Colon (tissue), 2 donors: ENCODE results near the gene PRKCE.
A peak's percentile ranks its signal among the peaks of the same experiment; 100 is the strongest.

Experiments
- FAIRE-seq: peaks from 2 replicates; lab custom pipeline; 2012; peaks lifted over from hg19 to GRCh38; lab: Jason Lieb, UNC
- donor health status: control.
- donor health status: control.

The PRKCE gene

DNA sequence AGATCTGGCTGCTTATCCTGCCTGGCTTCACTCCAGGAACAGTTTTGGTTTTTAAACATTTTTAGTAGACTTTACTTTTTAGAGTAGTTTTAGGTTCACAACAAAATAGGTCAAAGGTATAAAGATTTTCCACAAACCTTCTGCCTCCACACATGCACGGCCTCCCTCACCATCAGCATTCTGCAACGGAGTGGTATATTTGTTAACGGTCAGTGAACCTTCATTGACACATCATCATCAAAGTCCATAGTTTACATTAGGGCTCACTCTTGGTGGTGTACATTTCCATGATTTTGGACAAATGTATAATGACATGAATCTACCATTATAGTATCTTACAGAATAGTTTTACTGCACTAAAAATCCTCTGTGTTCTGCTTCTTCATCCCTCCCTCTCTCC, 342.6 kb downstream of the PRKCE start:
- no peak for FAIRE-seq

DNA sequence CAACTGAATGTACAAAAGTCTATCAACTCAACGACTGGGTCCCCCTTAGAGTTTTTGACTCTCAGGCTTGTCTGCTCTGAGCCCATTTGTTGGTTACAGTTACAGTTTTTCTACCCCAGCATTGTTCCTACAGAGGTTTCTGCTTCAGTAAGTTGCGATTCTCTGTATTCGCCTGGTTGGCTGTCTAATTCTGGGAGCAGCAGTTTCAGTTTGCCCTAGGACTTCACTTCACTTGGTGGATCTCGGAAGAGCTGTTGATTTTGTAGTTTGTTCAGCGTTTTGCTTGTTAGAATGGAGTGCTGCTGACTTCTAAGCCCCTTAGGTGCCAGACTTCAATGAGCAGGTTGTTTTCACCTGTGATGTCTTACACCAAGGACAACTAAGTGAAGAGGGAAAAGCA, 349.2 kb downstream of the PRKCE start:
- no peak for FAIRE-seq

DNA sequence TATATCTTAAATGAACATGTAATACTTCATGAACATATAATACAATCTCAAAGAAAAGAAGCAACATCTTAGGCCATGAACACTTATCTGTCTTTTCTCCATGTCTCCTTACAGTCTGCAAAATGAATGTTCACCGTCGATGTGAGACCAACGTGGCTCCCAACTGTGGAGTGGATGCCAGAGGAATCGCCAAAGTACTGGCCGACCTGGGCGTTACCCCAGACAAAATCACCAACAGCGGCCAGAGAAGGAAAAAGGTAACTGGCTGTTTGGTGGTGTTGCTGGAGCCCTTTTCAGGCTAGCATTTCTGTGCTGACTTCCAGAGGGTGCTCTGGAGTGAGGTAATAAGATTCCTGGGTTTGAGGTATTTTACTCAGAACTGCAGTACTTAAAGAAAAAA, 349.8 kb downstream of the PRKCE start:
- no peak for FAIRE-seq

DNA sequence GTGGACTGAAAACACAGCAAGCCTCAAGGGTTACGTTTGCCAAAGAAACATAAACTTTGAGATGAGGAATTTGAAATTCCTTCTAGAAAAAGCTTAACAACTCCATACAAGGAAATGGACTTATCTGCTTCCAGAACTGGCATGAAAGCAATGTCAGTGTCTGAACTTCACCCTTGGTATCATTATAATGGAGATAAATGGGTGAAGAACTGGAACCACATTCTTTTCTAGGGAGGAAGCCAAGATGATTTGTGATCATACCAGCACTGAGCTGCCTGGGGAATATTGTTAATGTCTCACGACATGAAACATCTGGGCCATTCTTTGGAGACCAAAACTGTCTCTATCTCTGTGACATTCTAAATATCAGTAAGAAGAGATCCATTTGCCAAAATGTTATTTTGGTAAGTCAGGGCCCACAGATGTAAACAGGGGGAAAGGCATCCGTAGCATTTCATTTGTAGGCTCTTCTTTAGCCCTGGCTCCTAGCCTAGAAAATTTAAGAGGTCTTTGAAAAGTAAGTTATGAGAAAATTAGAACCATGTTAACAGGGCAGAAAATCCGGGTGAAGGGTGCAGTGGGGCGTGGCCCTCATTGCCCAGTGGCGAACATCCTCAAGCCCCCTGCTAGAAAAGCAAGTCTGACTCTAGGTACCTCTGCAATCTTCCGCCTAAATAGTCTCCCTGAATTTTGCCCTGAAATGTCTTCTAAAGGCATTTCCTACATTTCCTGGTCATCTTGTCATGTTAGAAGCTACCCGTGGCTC, 350.4 kb downstream of the PRKCE start:
- FAIRE-seq: no peak

DNA sequence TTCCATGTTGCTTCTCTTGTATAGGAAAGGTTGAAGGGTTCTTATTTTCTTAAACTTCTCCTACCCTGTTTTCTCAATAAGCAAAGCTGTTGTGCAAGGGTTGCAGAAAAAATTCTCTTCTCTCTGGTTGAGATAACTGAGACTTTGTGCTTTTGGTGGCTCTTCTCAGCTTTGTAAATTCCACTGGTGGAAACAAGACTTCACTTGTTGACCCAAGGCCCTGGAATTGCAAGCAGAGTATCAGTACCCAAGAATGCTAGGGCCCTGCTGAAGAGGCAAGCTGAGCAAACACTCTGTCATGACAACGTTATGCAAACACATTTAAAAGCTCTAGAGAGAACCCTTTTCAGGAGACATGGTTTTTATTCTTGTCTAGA, 351.0 kb downstream of the PRKCE start:
- no peak for FAIRE-seq

DNA sequence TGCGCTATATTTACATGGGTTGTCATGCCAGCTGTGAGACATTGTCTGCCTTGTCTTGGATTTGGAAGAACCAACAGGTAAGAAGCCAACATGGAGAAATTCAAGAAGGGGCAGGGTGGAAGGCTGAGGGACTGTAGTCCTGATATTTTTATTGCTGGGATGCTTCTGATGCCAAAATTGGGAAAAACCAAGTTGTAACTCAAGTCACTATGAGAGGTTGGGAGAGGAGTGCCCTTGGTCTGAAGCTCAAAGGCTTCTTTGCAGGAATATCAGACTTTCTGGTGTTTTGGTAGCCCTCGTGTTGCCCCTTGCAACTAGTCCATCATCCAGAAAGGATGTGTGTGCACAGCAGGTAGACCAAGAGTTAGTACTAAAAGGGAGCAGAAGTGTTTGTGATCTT, 351.5 kb downstream of the PRKCE start:
- no peak for FAIRE-seq

DNA sequence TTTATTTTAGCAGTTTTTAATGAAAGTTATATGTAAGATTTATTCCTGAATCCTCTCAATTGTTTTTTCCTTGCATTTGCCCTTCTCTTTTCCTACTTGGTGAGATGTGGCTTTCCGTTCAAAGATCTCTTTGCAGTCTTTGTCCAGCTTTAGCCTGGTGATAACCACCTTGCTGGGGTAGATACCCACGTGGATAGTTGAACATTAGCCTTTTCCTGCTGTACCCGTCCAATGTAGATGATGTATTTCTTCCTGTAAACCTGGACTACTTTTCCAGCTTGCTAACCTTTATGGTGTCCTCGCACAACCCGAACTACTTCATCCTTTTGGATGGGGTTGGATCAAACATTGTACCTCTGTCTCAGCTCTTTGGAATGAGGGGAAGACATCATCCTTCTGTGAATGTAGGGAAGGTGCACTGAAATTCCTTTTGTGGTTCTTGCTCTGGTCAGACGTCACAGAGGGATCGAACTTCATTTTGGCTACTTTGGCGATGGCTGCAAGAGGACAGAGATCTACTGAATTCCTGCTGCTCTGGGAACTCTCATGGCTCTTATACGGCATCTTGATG, 352.5 kb downstream of the PRKCE start:
- FAIRE-seq: no peak

DNA sequence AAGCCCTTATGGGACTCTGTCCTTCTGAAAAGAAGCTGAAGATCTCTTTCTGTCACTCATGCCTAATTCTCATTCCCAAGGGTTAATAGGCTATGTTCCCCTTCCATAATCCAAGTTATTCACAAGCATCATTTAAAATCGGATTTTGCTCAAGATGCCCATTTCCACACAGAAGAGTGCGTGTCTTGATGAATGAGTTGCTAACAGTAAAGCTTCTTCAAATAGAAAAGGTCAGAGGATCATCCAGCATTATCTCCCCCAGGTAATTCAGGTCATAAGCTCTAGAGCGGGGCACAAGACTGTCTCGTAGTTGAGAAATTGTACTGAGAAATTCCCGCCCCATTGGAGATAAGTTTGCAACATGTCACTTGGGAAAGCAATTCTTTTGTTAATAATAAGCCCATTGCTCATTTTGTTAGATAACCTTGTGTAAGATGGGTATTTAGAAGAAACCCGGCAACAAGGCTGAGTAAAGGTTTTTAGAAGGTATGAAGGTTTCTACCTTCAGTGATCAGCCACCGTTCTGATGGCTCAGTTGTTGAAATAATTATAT, 355.1 kb downstream of the PRKCE start:
- no peak for FAIRE-seq

DNA sequence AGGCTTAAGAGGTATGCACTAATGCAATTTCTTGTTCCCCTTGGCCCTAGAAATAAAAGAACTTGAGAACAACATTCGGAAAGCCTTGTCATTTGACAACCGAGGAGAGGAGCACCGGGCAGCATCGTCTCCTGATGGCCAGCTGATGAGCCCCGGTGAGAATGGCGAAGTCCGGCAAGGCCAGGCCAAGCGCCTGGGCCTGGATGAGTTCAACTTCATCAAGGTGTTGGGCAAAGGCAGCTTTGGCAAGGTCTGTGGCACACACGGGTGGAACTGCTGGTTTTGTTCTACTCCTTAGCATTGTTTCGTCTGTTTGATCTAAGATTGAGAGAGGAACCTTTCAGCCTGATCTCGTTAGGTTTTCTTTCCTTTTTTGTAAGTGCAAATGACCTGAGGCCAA, 355.9 kb downstream of the PRKCE start:
- FAIRE-seq: no peak

DNA sequence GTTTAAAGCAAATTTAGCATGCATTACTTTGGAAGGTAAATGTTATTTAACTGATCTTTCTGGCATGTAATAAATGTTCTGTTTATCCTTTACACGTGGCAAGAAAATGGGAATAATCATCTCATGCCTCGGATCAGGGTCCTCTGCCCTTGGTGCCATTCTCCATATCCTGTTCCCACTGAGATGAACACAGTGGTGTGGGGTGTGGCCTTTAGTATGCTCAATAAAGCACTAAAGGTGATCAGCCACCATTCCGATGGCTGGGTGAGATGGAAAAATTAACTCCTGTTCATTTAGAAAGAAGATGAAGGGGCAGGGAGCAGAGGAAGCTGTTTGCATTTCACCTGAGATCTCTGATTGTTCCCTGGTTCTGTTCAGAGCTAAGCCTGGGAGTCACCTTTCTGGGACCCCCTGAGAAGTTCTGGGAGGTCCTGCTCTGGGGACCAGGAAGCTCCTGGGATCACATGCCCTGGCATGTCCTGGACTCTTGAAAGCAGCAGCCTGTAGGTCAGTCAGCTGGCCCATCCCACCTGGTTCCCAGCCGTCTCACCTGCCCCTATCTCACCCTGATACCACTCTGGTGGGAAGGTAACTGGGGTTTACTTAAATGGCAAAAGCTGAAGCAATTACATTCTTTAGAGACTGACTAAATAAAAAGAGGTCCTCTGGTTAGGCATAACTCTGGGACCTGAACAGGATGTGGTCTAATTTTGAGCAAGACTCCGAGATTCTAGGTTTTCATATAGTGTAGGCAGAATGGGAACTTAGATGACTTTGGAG, 356.8 kb downstream of the PRKCE start:
- no peak for FAIRE-seq

DNA sequence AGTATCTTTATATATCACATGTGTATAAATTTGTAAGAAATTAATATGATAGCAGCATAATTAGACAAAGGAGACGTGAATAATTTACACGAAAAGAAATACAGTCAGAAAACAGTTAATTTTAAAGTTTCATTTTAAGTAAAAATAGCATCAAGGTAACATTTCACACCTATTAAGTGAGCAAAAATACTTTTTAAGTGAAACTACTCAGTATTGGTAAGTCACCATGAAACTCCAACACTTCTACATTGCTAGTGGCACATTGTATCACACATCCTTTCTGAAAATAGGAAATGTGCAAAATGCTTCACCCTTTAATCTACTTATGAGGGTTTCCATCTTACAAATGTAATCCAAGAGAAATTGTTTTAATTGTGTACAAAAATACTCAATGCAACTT, 357.8 kb downstream of the PRKCE start:
- no peak for FAIRE-seq

DNA sequence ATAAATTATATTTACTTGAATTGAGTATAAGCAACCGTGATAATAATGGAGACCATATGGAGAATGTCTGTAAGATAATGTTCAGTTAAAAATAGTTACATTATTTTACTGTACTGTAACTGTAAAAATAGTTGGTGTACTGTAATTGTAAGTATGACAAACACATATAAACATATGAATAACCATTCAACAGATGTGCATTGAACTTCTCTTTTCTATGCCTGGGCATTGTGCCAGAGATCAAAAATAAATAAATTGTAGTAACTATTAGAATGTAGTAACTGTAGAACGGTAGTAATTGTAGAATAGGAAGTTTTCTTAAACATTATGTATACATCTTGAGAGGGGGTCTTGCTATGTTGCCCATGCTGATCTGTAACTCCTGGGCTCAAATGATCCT, 358.3 kb downstream of the PRKCE start:
- FAIRE-seq: no peak

DNA sequence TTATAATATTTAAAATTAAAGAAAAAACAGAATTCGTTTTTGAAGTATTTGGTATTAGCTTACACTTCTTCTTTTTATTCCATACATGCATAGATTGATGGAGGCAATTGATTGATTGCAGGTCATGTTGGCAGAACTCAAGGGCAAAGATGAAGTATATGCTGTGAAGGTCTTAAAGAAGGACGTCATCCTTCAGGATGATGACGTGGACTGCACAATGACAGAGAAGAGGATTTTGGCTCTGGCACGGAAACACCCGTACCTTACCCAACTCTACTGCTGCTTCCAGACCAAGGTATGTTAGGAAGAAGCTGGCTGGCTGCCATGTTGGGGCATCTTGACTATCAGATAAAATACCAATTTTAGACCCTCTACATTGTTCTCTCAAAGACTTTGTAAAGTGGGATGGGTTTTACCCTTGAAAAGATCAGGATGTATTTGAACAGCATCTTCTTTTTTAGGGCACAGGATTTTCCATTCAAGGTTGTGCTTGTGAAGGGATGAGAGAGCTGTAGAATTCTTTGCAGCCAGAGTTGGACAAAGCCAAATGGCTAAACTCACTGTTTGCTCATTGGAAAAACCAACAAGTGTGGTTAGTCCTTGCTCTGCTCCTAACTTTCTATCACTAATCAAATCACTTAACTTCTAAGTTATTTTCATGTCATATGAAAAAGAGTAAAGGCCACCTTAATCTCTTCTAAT, 358.9 kb downstream of the PRKCE start:
- no peak for FAIRE-seq

DNA sequence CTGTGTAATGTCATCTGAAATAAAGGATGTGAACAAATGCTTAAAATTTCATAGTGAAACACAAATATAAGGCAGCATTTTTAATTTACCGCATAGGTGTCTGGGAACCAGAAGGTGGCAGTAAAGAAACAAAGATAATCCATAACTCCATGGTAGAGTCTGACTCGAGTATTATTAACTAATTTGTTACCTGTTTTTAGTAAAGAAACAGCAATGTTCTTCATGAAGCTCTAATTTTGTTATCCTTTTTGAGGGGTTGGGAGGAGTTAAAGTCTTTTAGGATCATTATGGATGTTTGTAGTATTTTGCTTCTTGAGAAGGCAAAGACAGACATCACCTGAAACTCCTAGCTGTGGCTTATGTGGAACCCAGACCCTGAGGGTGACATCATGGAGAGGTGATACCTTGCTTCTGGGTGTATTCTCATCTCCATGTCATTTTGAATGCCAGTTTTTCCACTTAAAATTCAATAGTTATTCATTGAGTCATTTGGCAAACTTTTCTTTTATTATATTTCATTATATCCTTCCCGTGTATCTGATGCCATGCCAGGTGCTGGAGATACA, 359.5 kb downstream of the PRKCE start:
- peak; percentile 24 for FAIRE-seq

DNA sequence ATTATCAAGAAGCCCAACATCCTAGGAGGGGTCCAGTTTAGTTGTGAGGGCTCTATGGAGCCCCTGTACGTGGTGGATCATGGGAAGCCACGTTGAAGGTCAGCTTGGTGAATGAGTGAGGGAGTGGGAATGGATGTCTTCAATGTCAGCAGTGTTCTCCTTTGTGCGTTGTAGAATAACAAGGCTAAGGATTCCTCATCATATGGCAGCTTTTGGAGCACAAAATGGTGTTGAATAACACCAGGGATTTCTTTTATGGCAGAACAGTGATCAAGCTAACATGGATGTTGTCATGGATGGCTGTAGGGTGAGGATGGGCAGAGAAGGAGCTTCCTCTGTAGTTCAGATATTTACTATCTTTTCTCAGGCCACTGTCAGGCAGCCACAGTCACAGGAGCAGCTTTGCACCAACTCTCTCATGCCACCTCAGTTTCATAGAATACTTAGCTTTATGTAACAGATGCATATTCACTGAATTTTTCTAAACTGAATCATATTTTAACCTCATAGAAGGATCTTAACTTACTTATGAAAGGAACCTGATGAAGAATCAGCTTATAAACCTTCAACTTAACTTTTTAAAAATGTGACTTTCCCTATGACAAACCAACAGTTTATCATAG, 361.3 kb downstream of the PRKCE start:
- FAIRE-seq: no peak

DNA sequence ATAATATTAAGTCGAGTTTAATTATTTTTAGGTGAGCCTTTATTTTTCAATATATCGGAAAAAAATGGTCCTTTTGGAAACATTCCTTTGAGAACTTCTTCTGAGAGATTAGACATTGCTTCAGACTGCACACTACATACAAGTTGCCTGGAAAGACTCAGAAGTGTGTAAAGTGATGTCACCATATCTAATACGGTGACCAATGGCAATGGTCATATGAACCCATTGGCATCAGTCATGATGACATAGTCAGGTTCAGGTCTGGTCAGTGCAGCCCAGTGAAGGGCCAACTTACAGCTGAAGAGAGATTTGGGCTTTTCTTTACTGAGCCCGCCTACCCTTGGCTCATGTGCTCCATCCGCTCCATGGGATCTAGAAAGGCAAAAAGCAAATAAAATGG, 362.3 kb downstream of the PRKCE start:
- FAIRE-seq: no peak

DNA sequence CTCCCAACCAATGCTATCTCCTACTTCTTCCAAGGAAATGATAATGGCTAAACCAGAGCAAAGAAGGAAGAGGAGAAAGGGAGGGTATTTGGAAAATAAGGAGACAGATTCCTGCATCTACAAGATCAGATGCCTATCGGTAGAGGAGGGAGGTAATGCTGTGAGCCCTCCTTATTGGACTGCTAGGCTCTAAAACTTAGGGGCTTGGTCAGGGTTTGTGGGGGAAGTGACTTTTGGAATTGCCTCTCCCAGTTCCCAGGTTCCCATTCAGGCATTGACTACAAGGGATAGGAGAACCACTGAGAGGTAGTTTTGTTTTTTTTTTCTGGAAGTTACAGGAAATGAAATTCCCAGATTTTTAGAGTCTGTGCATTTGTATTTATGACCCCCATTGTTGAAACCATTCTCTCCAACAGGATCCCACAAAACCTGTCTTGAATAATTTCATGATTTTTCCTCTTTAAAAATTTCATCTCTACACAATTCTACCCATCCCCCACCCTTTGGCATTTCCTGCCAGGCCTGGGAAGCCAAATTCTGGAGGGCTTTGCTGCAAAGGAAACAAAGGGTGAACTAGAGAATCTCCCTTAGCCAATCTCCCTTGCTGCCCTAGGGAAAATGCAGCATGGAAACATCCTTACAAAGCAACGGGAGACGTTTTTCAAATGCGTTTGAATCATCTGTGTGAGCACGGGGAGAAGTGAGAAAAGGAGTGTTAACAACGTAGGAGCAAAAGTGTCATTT, 363.6 kb downstream of the PRKCE start:
- FAIRE-seq: no peak

DNA sequence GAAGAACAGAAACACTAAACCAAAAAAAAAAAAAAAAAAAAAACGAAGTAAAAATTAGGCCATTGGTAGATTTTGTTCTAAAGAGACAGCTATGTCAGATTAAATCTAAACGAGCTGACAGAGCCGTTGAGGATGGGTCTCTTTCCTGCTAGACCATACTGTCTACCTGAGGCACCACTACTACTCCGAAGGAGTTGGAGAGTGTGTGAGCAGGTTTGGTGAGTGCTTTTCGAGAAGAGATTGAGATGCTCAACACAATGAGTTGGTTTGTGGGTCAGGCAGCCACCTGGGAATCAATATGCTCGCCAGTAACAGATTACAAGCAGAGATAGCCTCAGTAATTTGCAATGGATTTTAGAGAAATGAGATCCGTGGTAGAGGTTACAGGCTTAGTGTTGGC, 364.2 kb downstream of the PRKCE start:
- FAIRE-seq: no peak

DNA sequence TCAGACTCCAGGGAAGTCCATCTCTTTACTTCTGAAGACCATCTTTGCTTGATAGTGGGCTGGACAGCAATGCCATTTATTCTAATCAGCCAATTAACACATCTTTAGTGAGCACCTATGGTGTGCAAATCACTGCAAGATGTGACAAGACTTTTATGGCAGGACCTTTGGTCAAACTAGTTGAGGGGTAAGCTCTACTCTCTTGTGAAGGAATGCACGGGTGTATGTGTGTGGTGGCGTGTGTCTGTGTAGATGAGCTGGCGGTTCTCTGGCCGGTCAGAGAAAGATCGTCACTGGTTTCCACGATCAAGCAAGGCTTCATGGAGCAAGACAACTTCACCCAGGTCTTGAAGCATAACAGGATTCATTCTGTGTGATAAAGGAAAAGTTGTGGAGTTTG, 364.6 kb downstream of the PRKCE start:
- FAIRE-seq: no peak

DNA sequence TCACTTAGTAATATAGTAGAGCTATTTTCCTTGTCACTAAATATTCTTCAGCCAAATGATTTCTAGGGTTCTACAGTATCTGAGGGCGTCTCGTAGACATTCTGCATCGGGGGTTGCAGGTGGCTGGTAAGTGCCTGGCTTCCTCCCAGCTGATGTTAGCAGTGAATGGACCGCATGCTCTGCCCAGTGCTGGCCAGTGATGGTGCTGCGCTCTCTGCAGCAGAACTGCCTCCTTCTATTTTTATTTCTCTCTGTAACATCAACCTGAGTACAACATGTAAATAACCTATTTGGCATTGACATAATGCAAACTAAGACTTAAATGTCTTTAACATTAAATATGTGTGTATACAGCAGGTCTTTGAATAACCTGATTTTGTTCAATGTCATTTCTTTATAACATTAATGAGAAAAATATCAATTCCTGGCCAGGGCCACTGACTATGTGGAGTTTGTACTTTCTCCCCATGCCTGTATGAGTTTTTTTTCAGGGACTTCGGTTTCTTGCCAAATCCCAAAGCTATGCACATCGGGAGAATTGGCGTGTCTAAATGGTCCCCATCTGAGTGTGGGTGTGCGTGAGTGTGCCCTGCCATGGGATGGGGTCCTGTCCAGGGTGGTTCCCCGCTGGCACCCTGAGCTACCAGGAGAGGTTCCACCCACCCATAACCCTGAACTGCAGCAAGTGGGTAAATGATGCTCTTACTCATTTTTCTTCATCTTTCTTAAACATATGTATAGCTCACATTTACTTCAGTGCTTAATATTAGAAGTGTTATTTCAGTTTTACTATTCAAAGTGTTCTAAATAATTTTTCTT, 367.5 kb downstream of the PRKCE start:
- FAIRE-seq: no peak
